ENCODE results near the gene ACTG1. TPM values are rescaled to one million over a fixed set of nuclear protein-coding genes. Genes with fewer than 3 reads are reported as not detected.

ACTG1 gene
- total and polyA plus RNA-seq, 2 of the 13 experiments (the other 11 are each of a cell fraction or from before 2014, with no cell fraction given), result 973 to 1,138 TPM

- TF ChIP-seq, protein P1, sequence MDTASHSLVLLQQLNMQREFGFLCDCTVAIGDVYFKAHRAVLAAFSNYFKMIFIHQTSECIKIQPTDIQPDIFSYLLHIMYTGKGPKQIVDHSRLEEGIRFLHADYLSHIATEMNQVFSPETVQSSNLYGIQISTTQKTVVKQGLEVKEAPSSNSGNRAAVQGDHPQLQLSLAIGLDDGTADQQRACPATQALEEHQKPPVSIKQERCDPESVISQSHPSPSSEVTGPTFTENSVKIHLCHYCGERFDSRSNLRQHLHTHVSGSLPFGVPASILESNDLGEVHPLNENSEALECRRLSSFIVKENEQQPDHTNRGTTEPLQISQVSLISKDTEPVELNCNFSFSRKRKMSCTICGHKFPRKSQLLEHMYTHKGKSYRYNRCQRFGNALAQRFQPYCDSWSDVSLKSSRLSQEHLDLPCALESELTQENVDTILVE (CRISPR knock-in tag; IDR thresholded peaks at IDR 0.05), result no peak
- TF ChIP-seq IKZF1 (IDR thresholded peaks at IDR 0.05) (no peak), ZBTB26 (CRISPR knock-in tag; IDR thresholded peaks at IDR 0.05; ENCODE audit: borderline replicate concordance) (no peak), ZNF317 (CRISPR knock-in tag; IDR thresholded peaks at IDR 0.05) (no peak), ZNF484 (CRISPR knock-in tag; IDR thresholded peaks at IDR 0.05; ENCODE audit: borderline replicate concordance, low read depth) (no peak), ZNF724P (CRISPR knock-in tag; IDR thresholded peaks at IDR 0.05; ENCODE audit: borderline replicate concordance) (no peak), NR2C2 (CRISPR knock-in tag; IDR thresholded peaks at IDR 0.05; ENCODE audit: borderline replicate concordance) (no peak), ZNF784 (CRISPR knock-in tag; IDR thresholded peaks at IDR 0.05; ENCODE audit: borderline replicate concordance) (peak; percentile 46; the same call in 1 of the 2 replicates), YEATS4 (CRISPR knock-in tag; IDR thresholded peaks at IDR 0.05; ENCODE audit: borderline replicate concordance) (no peak), ATF7 (IDR thresholded peaks at IDR 0.05) (no peak), ATF7 (CRISPR knock-in tag; IDR thresholded peaks at IDR 0.05) (0 out of 2 replicates have a peak, but pooled peaks have one; percentile 1), TSC22D2 (CRISPR knock-in tag; IDR thresholded peaks at IDR 0.05; ENCODE audit: borderline replicate concordance) (no peak), ZNF329 (CRISPR knock-in tag; IDR thresholded peaks at IDR 0.05; ENCODE audit: low read depth) (0 out of 2 replicates have a peak, but pooled peaks have one; percentile 13), U2AF1 (optimal IDR thresholded peaks at IDR 0.05; ENCODE audit: low read depth, low read length) (no peak), YEATS2 (CRISPR knock-in tag; IDR thresholded peaks at IDR 0.05; ENCODE audit: borderline replicate concordance) (no peak), NCOA5 (CRISPR knock-in tag; IDR thresholded peaks at IDR 0.05) (no peak), ZNF644 (CRISPR knock-in tag; IDR thresholded peaks at IDR 0.05; ENCODE audit: low read depth) (no peak), TCF7L2 (IDR thresholded peaks at IDR 0.05; ENCODE audit: low read depth, low read length) (no peak), FOXC1 (CRISPR knock-in tag; IDR thresholded peaks at IDR 0.05; ENCODE audit: borderline replicate concordance) (no peak), SSRP1 (CRISPR knock-in tag; IDR thresholded peaks at IDR 0.05) (peak; percentile 21; the same call in 1 of the 2 replicates), HMGXB4 (CRISPR knock-in tag; IDR thresholded peaks at IDR 0.05; ENCODE audit: borderline replicate concordance in 1 of 2, low read depth in 1 of 2) (no peak), HDAC1 (CRISPR knock-in tag; IDR thresholded peaks at IDR 0.05) (no peak), RFX3 (CRISPR knock-in tag; IDR thresholded peaks at IDR 0.05) (no peak), KLF12 (CRISPR knock-in tag; IDR thresholded peaks at IDR 0.05; ENCODE audit: borderline replicate concordance) (no peak), HNRNPUL1 (IDR thresholded peaks at IDR 0.05; ENCODE audit: low read depth, low read length) (no peak)
- TF ChIP-seq, protein P2, sequence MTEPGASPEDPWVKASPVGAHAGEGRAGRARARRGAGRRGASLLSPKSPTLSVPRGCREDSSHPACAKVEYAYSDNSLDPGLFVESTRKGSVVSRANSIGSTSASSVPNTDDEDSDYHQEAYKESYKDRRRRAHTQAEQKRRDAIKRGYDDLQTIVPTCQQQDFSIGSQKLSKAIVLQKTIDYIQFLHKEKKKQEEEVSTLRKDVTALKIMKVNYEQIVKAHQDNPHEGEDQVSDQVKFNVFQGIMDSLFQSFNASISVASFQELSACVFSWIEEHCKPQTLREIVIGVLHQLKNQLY (CRISPR knock-in tag; IDR thresholded peaks at IDR 0.05), result no peak
Observed at GRCh38 chr17:81510785-81511553, 1.6 kb downstream of the ACTG1 start (continued).
